ENCODE results near the gene IAPP. TPM values are rescaled to one million over a fixed set of nuclear protein-coding genes. Genes with fewer than 3 reads are reported as not detected.
"Not testable (repeated sequence)": the region's sequence is repeated elsewhere in the genome, so short reads cannot be mapped to it uniquely, and the experiment has no call there.

Gene IAPP
- total RNA-seq, 1 donor from 2014 or later, result not detected

- no peak for DNase-seq (ENCODE audit: low spot score in 2 of 2, unreplicated experiment in 2 of 2)
- H3K27me3 Mint-ChIP-seq (ENCODE audit: low read depth), result no peaks in the 10 kb centered on the region
- H3K9me3 Mint-ChIP-seq, result no peaks in the 10 kb centered on the region
- no peak for TF ChIP-seq CTCF (IDR thresholded peaks at IDR 0.05; ENCODE audit: unreplicated experiment)
- H3K4me3 Mint-ChIP-seq, result no peak overlapping the region
- H3K4me1 Mint-ChIP-seq, result no peaks in the 10 kb centered on the region
- H3K36me3 Mint-ChIP-seq, result no peaks in the 10 kb centered on the region
- no peak overlapping the region for H3K27ac Mint-ChIP-seq
Observed at GRCh38 chr12:21353948-21354347, 18.8 kb upstream of the IAPP start.

DNA sequence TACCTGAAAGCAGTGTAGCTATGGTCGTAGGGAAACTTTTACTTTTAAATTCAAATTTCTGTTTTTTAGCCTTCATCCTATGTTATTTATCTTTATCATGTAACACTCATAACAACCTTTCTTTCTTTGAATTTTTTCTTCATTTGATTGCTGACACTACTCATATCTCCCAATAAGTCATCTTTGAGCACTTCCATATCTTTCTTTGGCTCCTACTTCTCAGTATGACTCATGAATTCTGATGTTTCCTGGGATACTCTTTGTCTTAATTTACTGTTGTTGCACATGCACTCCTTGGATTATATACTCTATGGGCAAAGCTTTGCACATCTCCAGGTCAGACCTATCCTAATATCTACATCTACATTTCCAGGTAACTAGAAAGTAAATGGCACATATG lies 18.1 kb upstream of the IAPP start:
- Mint-ChIP-seq H3K9me3 (no peaks in the 10 kb centered on the region), H3K4me1 (no peaks in the 10 kb centered on the region), H3K27me3 (ENCODE audit: low read depth) (no peaks in the 10 kb centered on the region), H3K27ac (no peak overlapping the region), H3K36me3 (no peaks in the 10 kb centered on the region), H3K4me3 (no peak overlapping the region)
- no peak for TF ChIP-seq CTCF (IDR thresholded peaks at IDR 0.05; ENCODE audit: unreplicated experiment)
- DNase-seq (ENCODE audit: low spot score in 2 of 2, unreplicated experiment in 2 of 2), result no peak

- H3K36me3 Mint-ChIP-seq; H3K4me1 Mint-ChIP-seq; H3K4me3 Mint-ChIP-seq; H3K27ac Mint-ChIP-seq; DNase-seq (ENCODE audit: low spot score in 2 of 2, unreplicated experiment in 2 of 2); H3K27me3 Mint-ChIP-seq (ENCODE audit: low read depth): not testable (repeated sequence)
- peaks cover 24% of the 10 kb centered on the region for H3K9me3 Mint-ChIP-seq
Observed at GRCh38 chr12:21360632-21361031, 12.1 kb upstream of the IAPP start.

- Mint-ChIP-seq H3K4me1 (no peaks in the 10 kb centered on the region), H3K36me3 (no peaks in the 10 kb centered on the region), H3K4me3 (no peak overlapping the region), H3K27ac (no peak overlapping the region), H3K27me3 (ENCODE audit: low read depth) (peaks cover 4% of the 10 kb centered on the region), H3K9me3 (no peaks in the 10 kb centered on the region)
- DNase-seq (ENCODE audit: low spot score in 2 of 2, unreplicated experiment in 2 of 2), result no peak
- TF ChIP-seq CTCF (IDR thresholded peaks at IDR 0.05; ENCODE audit: unreplicated experiment), result no peak
Observed at GRCh38 chr12:21369141-21369980, 3.3 kb upstream of the IAPP start.

DNA sequence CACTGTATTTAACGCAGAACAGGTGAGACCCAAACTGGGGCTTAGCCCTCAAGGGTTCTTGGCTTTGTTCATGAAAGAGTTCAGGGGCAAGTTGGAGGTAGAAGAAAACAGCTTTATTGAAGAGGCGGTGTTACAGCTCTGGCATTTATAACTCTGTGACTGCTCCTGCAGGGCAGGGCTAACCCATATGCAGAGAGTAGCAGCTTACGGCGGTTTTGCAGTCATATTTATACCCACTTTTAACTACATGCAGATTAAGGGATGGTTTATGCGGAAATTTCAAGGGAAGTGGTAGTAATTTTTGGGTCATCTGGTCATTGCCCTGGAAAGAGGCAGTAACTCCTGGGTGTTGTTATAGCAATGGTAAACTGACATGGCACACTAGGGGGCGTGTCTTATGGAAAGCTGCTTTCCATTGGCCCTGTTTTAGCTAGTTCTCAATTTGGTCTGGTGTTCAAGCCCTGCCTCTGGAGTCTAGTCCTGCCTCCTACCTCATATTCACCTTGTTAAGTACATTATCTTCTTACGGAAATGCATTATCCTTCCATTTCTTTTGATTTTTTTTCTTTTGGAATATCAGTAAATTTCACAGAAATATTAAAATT lies 1.8 kb upstream of the IAPP start:
- Mint-ChIP-seq H3K4me1 (no peaks in the 10 kb centered on the region), H3K27ac (no peak overlapping the region)

More for the DNA sequence above, 1.8 kb upstream of the IAPP start:
- Mint-ChIP-seq H3K27me3 (ENCODE audit: low read depth) (peaks cover 4% of the 10 kb centered on the region), H3K9me3 (no peaks in the 10 kb centered on the region), H3K4me3 (no peak overlapping the region), H3K36me3 (no peaks in the 10 kb centered on the region)
- TF ChIP-seq CTCF (IDR thresholded peaks at IDR 0.05; ENCODE audit: unreplicated experiment), result no peak
- DNase-seq (ENCODE audit: low spot score in 2 of 2, unreplicated experiment in 2 of 2), result no peak
